ENCODE measurements around the gene EDEM2. TPM values are rescaled to one million over a fixed set of nuclear protein-coding genes. Genes with fewer than 3 reads are reported as not detected.
A peak's percentile ranks its signal among the peaks of the same experiment; 100 is the strongest.
"Not testable (repeated sequence)": the region's sequence is repeated elsewhere in the genome, so short reads cannot be mapped to it uniquely, and the experiment has no call there.

EDEM2 gene
- total RNA-seq, 1 donor from 2014 or later = 26.0 TPM

DNA sequence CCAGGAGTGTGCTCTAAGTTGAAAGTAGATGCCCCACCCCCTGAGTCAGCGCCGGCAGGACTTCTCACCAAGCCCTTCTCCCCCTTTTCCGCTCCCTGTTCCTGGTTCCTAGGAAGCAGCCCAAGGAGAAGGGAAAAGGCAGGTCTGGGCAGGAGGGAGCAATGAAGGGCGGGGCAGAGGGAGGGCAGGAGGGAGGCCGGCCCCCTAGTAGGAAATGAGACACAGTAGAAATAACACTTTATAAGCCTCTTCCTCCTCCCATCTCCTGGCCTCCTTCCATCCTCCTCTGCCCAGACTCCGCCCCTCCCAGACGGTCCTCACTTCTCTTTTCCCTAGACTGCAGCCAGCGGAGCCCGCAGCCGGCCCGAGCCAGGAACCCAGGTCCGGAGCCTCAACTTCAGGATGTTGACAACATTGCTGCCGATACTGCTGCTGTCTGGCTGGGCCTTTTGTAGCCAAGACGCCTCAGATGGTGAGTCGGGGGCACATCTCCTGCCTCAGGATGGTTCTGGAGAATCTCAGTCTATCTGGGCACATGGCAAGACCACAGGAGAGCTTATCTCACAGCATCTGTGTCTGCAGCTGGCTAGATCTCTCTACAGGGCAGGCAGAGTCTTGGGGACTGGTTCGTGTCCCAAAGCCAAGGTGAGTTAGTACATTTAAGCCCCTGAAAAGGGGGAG lies 24.8 kb upstream of the EDEM2 start, which contains the start of gene PROCR:
TSS of gene PROCR (plus strand) at position 320 of the 681 bp plus-strand sequence. CDS start at position 403, 83 bp downstream.
- peak; percentile 73 for DNase-seq (ENCODE audit: low spot score)

DNA sequence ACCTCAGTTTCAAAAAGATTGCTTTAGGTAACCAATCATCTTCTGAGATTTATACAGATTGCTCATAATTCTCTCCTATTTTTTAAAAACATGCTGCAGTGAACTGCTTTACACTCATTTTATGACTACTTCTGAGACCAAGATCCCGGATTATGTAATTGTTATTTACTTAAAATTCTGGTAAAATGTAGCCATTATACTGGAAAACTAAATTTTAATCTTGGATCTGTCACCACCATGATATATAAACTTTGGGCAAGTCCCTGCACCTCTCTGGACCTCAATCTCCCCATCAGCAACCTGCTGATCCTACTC lies 24.3 kb upstream of the EDEM2 start:
- no peak for DNase-seq (ENCODE audit: low spot score)
- no peak for ATAC-seq

More for the DNA sequence above, 24.8 kb upstream of the EDEM2 start, which contains the start of gene PROCR:
- ATAC-seq = peak; percentile 54

DNA sequence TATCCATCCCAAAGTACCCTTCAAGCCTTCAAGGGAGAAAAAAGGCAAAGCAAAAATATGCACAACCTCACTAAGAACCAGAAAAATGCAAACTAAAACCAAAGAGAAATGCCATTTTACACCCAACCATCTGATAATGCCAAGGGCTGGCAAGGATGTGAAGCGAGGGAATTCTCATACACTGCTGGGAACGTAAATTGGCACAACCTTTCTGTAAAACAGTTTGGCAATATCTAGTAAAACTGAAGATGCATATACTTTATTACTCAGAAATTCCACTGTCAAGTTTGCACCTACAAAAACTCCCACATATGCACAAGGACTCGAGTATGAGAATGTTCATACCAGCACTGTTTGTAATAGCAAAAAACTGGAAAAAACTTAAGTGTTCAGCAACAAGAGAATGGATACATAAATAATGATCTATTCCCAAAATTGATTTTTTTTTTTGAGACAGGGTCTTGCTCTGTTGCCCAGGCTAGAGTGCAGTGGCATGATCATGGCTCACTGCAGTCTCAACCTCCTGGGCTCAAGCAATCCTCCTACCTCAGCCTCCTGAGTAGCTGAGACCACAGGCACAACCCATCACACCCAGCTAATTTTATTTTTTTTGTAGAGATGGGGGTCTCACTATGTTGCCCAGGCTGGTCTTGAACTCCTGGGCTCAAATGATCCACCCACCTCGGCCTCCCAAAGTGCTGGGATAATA lies 21.7 kb upstream of the EDEM2 start:
- ATAC-seq; DNase-seq (ENCODE audit: low spot score): not testable (repeated sequence)

DNA sequence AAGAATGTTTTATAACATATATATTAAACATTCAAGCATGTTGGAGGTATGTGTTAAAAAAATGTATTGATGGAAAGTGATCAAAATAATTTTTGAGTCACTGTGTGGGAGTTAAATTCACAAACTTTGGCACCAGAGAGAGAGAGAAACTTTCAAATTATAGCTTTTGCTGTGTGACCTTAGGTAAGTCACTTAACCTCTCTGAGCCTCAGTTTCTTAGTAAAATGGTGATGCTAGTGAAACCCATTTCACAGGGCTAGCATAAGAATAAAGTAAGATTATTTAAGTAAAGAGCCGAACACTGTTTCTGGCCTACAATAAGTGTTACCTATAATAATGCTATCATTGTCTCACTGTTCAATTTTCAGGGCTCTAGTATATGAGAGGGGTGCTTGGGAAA lies 20.7 kb upstream of the EDEM2 start:
- ATAC-seq (no peak), DNase-seq (ENCODE audit: low spot score) (no peak)

DNA sequence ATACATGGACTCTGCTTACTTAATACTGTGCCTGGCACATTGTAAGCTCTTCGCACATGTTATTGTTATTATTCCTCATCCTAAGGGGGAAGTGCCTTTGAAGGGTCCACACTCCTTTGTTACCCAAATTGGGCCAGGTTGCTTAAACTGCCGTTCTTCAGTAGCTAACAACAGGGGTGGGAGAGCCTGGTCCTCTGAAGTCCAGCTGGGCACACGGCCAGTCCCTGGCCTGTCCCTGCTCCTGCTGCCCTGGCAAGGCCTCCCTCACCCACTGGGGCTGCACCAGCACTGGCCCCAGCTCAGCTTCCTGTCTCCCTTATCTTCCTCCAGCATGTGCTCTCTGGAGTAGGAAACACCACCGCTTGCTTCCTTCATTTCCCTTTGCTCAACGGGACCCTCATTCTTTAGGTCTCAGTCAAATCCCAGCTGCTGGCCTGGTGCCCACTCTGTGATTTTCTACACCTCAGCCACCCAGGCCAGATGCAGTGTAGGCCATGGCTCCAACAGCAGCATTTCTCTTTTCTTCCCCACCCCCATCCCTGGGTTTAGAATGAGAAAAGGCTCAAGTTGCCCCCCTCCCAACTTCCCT lies 19.2 kb upstream of the EDEM2 start:
- DNase-seq (ENCODE audit: low spot score) (peak; percentile 74), ATAC-seq (peak; percentile 97)

DNA sequence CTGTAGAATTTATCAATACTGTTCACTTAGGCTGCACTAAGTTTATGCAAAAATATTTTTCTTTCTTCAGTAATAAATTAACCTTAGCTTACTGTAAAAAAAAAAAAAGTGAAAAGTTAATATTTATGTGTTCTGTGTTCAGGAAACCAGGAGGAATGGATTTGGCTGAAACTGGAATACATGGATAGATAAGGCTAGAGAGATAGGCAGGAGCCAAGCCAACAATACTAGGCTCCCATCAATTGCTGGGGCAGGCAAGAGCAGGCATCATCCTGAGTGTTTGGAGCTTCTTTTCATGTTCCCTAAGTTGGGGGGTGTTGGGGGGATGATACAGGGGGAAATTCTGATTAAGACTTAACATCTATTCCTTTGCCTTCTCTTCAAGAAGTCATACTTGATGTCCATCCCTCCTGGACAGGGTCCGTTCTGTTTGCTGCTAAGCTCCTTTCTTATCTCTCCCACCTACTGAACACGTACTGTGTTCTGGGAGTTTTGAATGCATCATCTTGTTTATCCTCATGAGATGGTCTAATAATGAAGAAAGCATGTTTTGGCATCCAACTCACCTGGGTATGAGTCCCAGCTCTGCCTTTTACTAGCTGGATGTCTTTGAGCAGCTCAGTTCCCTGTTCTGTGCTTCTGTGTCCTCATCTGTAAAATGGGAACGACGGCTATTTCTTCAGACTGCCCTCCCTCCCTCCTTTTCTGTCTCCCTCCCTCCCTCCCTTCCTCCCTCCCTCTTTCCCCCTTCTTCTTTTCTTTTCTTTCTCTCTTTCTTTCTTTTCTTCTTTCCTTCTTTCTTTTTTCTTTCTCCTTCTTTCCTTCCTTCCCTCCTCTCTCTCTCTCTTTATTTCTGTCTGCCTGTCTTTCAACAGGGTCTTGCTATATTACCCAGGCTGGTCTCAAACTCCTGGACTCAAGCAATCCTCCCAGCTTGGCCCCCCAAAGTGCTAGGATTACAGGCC lies 18.4 kb upstream of the EDEM2 start:
- DNase-seq (ENCODE audit: low spot score) (no peak), ATAC-seq (peak; percentile 41)

DNA sequence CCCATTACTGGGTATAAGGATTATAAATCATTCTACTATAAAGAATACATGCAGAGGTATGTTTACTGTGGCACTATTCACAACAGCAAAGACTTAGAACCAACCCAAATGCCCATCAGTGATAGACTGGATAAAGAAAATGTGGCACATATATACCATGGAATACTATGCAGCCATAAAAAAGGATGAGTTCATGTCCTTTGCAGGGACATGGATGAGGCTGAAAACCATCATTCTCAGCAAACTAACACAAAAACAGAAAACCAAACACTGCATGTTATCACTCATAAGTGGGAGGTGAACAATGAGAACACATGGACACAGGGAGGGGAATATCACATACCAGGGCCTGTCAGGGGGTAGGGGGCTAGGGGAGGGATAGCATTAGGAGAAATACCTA lies 17.4 kb upstream of the EDEM2 start:
- DNase-seq (ENCODE audit: low spot score); ATAC-seq: not testable (repeated sequence)

DNA sequence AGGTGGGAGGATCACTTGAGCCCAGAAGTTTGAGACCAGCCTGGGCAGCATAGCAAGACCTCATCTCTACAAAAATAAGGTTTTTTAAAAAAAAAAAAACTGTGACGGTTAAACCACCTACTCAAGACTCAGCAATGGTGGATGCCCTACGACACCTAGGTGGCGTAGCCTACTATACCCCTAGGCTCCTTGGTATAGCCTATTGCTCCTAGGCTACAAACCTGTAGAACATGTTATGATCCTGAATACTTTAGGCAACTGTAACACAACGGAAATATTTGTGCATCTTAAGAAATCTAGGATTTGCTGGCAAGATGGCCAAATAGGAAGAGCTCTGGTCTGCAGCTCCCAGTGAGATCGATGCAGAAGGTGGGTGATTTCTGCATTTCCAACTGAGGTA lies 13.2 kb upstream of the EDEM2 start:
- not testable (repeated sequence) for DNase-seq (ENCODE audit: low spot score); ATAC-seq

DNA sequence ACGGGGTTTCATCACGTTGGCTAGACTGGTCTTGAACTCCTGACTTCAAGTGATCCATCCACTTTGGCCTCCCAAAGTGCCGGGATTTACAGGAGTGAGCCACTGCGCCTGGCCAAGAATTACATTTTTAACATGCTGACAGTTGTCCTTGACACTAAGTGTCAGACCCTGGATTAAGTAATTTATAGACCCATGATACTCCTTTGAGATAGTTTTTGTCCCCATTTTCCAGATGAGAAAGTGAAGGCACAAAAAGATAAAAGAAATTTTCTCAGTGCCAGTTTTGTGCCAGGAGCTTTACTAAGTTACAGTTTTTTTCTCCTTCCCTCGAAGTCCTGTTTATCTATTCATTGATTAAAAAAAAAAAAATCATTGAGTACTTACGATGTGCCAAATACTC lies 9.8 kb upstream of the EDEM2 start:
- DNase-seq (ENCODE audit: low spot score) = peak; percentile 16
- no peak for ATAC-seq

DNA sequence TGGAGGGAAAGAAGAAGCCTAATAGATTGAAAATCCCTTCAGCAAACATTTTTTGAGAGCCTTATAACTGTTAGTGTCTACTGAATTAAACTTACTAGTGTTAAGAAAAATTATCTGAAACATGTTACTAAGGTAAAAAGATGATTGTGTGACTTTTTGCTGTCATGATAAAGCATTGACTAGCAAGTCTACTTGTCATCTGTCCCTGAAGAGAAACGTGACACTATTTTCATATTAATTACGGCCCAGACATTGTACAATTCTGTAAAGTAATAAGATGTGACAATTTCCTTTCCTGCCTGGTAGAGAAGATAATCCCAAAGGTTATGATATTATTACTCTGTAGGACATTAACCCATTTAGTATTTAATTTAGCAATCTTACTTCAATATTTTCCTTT lies 8.8 kb upstream of the EDEM2 start:
- DNase-seq (ENCODE audit: low spot score) (no peak), ATAC-seq (no peak)

DNA sequence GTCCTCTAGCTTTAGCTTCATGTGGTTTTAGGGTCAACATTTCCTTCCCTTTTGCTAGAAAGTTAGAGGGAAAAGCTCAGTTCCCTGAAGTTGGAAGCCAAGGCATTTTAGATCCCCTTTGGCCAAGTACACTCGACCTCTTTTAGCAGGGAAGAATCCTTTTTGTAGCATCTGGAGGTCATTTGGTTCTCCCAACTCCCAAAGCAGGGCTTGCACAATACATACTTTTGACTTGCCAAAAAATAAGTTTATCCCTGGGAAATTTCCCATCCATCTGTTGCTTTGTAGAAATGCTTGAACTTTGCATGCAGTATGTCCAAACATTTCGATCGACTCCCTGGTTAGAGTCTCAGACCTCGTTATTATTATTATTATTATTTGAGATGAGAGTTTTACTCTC lies 4.6 kb upstream of the EDEM2 start:
- ATAC-seq (peak; percentile 15), DNase-seq (ENCODE audit: low spot score) (no peak)

DNA sequence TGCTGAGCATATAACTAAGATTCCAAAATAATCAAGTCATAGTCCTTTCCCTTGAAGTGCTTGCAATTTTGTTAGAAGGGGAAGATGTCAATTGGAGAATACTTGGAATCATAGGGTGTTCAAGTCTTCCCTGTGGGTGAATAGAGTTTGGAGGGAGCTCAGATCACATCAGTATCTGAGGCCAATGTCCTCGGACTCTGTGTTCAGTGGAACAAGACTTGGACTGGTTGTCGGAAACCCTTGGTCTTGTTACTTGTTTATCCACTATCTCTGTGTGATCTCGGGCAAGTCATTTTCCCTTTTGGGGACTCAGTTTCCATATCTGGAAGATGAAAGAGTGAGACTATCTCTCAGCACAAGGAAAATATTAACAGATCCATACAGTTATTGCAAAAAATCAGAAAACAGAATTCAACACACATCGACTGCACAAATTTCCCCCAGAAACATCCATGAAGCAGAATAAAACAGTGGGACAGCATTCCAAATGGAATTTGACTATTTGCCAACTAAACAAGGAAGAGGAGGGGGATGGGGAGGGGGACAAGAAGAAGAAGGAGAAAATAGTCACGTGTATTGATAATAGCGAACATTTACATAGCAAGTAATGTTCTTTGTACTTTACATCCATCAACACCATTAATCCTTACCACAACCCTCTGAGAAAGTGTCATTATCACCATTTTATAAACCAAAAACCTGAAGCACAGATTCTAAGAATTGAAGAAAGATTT lies 3.9 kb upstream of the EDEM2 start:
- no peak for ATAC-seq
- DNase-seq (ENCODE audit: low spot score) = no peak

DNA sequence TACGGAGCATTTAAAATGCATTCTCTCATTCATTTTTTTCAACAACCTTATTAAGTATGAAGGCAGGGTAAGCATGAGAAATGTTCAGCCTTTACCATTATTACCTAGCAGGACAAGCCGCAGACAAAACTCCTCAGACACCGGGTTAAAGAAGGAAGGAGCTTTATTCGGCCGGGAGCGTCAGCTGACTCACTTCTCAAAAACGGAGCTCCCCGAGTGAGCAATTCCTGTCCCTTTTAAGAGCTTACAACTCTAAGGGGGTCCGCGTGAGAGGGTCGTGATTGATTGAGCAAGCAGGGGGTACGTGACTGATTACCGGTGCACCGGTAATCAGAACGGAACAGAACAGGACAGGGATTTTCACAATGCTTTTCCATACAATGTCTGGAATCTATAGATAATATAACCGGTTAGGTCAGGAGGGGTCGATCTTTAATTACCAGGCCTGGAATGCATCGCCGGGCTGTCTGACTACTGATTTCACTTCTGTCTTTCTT lies 487 bp upstream of the EDEM2 start:
- peak; percentile 21 for ATAC-seq
- DNase-seq (ENCODE audit: low spot score) = not testable (repeated sequence)

DNA sequence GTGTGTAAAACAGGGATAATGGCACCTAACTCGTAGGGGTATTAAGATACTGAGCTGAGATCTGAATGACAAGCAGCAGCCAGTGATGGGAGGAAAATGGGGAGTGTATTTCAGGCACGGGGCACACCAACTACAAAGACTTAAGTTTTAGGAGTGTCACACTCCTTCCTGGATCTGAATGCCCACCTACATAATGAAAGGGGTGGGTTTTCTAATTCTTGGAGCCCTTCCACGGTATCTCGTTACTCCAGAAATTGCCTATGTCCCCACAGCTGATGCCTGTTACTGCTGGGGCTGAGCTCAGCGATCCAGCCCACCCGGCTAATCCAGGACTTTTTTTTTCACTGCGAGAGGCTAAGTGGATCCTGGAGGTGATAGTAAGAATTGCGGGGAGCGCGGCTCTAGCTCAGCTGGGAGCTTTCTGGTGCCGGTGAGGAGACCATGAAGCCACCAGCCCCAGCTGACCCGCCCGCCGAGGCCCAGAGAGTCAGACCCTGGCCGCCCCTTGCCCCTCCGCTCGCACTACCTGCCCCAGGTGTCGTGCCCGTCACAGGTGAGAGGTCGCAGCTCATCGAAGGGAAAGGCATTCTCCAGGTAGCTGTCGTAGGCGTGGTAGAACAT lies 727 bp downstream of the EDEM2 start:
- ATAC-seq = peak; percentile 30
- DNase-seq (ENCODE audit: low spot score) = no peak

DNA sequence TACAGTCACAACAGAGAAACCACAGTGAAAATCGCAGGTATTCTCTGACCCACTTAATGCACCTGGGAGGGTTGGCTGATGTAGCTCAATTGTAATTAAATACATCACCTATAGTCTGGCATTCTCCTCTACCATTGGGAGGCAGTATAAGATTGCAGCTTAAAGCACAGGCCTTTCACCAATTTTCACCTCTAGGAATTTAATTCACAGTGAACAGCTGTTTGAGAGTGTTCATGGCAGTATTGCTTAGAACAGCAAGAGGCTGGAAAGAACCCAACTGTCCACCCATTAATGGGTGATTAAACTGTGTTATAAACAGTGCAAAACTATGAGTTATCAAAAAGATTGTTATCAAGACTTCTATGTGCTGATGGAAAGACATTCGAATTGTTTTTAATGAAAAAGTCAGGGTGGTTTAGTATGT lies 2.0 kb downstream of the EDEM2 start:
- DNase-seq (ENCODE audit: low spot score) (no peak), ATAC-seq (peak; percentile 52)

DNA sequence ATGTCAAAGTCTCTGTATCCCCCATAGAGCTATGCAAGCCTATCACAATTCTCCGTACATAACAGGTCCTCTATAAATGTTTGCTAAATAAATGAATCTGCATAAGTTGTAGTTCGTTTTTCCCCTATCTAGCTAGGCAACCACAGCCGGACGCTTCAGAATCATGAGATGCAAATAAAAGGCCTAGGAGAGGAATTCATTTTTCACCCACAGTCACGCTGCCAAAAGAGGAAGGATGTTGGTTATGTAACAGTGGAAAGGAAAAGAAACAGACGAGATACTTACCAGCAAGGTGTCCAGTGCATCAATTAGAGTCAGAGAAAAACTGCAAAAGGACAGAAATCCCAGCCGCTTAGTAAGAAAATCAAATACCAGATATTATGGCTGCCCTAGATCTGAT lies 2.4 kb downstream of the EDEM2 start:
- no peak for ATAC-seq
- no peak for DNase-seq (ENCODE audit: low spot score)

DNA sequence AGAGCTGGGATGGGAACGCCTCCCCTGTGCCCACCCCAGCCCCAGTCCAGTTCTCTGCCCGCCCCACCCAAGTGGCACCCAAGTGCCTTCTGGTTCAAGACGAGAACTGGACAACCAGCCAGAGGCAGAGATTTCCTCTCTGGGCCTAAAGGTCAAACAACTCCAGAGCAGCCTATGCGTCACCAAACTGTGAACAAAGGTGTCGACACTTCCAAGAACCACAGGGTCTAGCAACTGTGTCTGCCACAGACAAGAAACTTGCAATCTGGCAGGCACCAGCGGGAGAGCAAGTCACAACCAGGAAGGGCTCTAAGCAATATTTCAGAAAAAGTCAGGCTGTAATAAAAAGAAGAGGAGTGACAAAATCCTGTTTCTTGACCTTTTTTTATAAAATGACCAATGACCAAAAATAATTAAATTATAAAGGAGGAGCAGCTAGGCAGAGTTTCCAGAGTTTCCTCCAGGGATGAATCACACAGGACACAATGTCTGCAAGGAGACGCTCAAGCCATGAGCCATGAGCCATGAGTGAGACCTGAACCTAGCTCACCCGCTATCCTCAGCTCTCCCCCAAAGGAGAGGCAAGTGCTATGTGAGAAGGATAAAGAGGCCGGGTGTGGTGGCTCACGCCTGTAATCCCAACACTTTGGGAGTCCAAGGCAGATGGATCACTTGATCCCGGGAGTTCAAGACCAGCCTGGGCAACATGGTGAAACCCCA lies 11.1 kb downstream of the EDEM2 start:
- ATAC-seq (no peak), DNase-seq (ENCODE audit: low spot score) (no peak)

DNA sequence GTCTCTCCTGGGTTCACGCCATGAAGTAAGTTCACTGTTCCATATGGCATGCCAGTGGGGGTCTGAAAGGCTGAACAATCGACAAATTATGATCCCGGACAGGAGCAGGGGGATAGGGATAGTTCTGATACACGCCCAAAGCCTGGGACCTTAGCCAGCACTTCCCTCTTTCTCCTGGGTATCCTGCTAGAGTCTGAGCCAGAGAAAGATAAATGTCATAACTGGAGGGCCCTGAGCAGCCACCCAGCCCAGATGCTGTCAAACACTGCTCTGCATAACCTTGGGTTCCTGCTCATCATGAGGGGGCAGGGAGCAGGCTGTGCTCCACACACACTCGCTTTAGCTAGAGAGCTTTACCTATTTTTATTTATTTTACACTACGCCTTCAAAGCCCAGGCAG lies 12.3 kb downstream of the EDEM2 start:
- DNase-seq (ENCODE audit: low spot score) (no peak), ATAC-seq (peak; percentile 18)

DNA sequence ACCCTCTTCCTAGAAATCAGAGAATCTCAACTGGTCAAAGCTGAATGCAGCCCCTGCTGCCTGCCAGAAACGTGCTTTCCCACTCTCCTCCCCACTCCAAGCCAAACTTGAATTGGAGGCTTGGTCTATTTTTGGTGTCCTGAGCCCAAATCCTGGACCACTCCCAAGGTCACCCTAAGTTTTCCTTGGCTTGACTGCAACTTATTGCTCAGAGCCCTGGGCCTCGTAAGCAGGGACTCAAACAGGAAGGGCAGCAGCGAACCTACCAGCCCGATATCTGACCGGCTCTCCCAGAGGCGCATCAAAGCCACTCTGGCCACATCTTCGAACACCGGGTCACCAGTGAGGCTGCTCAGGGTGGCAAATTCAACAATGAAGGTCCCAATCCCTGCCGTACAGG lies 12.7 kb downstream of the EDEM2 start:
- ATAC-seq (peak; percentile 47), DNase-seq (ENCODE audit: low spot score) (no peak)
